NCI-H1092 (cell line): ENCODE results near the gene ACSM5.
"Not testable (repeated sequence)": the region's sequence is repeated elsewhere in the genome, so short reads cannot be mapped to it uniquely, and the experiment has no call there.

Source experiments
- DNase-seq: peaks from one replicate; lab custom pipeline; 2025; lab: John Stamatoyannopoulos, UW

Gene ACSM5

DNA sequence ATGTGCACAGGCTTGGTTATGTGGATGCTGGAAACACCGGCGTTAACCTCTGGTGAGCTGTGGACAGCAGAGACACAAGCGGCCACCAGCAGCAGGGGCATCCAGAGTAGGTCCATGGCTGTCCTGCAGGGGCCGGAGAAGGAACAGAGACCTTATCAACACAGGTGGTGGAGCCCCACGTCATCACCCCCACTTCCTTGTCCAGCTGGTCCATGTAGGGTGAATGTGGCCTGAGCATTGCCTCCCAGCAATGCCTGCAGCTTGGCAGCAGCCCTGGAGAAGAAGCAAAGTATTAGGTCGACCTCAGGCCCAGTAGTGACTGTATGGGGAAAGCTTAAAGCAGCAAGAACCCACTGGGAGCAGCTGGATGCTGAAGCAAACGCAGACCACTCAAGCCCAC is 10.1 kb upstream of the ACSM5 start:
- DNase-seq: no peak

DNA sequence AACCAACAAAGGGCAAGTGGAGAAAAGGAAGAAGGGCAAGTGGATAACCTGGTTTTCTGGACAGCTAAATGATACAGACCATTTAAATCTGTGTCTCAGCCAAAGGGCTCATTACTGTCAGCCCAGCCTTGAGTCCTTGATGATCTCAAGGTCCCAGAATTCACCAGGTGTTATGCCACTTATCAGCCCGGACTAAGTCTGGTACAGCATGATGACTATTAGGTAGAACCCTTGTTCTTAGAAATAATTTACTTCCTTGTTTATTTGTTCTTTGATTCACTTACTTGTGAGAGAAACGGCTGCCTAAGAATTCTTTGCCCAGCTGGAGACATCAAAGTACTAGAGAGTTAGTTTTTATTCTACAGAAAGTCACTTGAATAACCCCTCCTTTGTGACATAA is 8.3 kb upstream of the ACSM5 start:
- DNase-seq: no peak

DNA sequence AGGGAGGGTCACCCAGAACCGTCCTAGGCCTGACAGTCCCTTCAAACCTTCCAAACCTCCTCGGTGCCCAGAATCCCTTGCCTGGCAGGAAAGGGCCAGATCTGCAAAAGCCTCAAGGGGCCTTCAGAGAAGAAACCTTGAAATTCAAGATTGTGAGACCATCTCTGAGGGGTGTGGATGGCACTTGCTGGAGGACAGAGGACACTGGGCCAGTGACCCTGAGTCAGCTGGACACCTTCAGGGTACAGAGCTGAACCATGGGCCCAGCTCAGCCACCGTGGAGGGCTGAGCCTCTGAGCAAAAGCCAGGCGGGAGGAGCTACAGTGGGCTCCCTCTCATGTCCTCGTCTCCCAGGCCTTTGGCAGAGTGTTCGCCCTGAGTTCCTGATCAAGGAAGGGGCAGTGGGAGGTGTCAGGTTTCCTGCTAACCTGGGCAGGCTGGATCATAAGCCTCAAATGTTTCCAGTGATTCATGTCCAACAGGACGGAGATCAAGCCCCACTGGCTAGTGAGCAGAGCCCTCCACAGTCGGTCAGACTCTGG is 7.8 kb upstream of the ACSM5 start:
- no peak for DNase-seq

DNA sequence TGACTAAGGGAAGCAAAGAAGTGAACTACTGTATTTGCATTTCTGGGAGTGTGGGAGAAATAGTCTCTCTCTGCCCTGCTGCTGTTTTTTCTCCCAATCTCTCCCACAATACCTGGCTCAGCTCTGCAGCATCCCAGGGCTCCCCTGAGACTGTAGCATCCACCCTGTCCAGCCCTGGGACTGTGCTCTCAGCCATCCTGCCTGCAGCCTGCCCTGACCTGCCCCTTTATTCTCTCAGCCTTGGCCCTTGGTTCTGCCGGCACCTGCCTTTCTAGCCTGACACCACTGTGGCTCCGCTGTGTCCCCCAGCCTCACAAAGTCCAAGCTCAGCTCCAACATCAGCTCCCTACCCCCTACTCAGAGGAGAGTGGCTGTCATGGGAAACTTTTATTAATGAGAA is 6.7 kb upstream of the ACSM5 start:
- no peak for DNase-seq

DNA sequence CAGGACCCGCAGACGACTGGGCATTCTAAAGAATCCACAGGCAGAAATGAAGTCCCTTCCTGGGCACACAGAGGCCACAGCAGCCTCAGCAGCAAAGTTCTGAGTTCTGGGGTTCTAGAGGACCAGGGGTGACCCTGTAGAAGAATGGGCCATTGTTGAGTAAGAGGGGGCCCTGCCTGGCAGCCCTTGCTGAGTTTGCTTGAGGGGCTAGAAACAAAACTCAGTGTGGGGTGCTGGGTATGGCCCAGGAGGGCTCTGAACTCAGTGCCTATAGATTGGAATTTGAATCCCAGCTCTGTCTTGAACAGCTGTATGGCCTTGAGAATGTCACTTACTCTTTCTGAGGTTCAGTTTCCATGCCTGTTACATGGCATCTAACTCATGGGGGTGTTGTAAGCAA is 4.7 kb upstream of the ACSM5 start, which contains the start of gene PDILT:
PDILT (minus strand) TSS at position 101 of the 400 bp plus-strand sequence. CDS start 5,437 bp downstream, outside the sequence.
- no peak for DNase-seq

DNA sequence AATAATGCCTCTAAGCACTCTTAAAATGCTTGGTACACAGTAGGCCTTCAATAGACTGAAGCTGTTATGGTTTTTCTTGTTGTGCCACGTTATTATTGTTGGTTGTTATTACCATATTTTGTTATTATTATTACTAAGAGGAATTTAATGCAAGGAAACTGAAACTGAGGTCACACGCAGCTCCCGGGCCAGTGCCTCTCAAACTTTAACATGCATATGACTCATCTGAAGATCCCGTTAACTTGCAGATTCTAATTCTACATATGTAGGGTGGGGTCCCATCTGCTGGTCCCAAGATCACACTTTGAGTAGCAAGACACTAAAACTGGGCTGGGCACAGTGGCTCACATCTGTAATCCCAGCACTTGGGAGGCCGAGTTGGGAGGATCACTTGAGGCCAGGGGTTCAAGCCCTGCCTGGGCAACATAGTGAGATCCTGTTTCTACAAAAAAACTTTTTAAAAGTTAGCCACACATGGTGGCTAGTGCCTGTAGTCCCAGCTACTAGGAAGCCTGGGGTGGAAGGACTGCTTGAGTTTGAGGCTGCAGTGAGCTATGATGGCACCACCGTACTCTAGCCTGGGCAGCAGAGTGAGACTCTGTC is 888 bp downstream of the ACSM5 start:
- DNase-seq: no peak

DNA sequence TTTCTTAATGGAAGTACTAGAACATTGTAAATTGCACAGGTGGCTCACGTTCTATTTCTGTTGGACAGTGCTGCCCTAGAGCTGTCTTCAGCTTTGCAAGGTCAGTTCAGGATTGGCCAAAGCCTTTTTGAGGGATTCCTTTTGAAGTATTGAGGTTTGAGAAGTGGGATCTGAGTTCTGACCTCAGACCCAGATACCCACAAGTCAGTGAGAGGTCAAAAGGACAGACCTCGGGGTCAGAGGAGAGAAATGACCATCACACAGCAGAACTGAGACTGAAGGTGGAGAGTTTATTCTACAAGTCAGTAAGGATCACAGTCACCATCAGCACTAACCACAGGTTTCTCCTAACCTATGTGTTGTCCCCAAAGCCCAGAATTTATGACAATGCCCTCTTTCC is 1.7 kb downstream of the ACSM5 start:
- no peak for DNase-seq

DNA sequence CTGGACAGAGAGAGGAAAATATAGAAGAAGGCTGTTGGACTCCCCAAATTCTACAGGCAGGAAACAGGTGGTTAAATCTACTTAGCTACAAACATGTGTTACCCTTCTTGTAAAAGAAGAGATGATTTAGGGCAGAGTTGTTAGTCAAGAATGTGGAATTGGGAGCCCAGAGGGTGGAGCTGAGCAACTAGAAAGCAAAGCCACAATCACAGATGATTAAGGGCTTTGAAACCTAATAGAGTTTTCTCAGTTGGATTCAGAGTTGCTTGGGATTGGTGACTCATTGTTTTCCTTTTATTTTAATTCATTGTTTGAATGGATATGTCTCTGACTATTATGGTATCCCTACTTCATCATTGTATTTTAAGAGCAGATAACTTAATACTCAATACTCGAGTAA is 6.2 kb downstream of the ACSM5 start:
- DNase-seq: no peak

DNA sequence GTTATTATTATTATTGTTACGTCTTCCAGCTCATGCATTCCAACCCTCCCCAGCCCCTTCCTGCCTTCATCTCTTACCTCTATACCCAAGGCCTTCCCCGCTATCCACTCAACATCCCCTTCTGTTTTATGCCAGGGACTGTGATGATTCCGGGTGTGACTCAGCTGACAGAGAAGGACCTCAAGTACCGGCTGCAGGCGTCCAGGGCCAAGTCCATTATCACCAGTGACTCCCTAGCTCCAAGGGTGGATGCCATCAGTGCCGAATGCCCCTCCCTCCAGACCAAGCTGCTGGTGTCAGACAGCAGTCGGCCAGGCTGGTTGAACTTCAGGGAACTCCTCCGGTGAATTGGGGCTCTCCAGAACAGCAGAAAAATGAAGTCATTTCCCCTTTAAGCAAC is 9.8 kb downstream of the ACSM5 start:
- DNase-seq: not testable (repeated sequence)

DNA sequence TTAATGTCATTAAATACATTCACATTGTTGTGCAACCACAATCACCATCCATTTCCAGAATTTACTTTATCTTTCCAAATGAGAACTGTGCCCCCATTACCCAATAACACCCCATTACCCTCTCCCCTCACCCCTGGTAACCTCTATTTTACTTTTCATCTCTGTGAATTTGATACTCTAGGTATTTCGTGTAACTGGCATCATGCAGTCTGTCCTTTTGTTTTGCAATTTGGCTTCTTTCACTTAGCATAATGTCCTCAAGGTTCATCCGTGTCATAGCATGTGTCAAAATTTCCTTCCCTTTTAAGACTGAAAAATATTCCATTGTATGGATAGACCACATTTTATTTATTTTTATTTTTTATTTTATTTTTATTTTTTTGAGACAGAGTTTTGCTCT is 12.4 kb downstream of the ACSM5 start:
- DNase-seq: not testable (repeated sequence)

DNA sequence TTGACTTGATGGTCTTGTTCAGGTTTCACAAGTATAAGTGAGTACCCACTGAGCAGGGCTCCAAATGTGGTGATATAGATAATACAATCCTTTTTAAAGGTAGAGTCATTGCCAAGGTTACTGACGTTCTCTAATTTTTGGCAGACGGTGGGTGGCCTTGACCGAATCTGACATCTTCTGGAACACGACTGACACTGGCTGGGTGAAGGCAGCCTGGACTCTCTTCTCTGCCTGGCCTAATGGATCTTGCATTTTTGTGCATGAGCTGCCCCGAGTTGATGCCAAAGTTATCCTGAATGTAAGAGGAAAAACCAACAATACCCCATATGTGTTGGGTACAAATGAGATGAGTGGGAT is 14.4 kb downstream of the ACSM5 start:
- not testable (repeated sequence) for DNase-seq

DNA sequence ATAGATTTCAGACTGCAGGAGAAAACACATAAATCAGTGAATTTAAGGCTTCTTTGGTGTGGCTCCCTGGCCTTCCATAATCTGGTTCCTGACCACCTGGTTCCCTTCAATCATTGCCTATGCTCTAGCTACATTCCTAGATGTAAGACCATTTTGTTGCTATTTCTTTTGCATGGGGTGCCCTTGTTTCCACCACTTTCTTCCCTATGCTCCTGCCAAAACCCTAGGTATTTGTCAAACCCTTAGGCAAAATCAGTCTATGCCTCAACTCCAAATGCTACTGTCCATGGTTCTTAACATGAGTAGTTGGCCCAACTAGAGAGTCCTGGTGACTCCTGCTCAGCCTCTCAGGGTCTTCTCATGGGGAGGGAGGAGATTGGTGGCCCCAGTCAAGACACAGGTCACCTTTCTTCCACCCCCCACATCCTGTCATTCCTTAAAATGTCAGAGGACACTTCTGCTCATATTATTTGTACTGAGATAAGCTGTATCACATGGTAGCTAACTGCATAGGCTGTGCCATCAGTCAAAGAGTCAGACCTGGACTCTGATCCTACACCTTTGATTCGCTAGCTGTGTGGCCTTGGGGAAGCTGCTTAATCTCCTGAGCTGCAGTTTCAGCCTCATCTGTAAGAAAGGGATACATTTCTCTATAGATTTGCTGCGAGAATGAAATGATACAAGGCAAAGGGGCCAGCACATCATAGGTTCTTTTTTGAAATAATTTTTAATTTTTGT is 15.0 kb downstream of the ACSM5 start:
- DNase-seq: no peak

DNA sequence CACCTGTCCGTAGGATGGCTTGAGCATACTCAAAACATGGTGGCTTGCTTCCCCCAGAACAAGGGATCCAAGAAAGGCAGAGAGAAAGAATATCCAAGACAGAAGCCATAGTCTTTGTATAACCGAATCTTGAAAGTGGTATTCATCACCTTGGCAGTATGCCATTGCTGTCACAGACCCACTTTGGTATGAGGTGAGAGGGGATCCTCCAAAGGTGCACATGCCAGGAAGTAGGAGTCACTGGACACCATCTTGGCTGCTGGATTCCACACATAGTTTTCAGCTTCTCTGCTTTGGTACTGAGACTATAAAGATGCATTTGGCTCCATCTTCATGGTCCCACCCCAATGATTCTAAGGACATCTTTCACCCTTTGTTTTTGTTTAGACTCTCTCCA is 18.1 kb downstream of the ACSM5 start:
- not testable (repeated sequence) for DNase-seq

DNA sequence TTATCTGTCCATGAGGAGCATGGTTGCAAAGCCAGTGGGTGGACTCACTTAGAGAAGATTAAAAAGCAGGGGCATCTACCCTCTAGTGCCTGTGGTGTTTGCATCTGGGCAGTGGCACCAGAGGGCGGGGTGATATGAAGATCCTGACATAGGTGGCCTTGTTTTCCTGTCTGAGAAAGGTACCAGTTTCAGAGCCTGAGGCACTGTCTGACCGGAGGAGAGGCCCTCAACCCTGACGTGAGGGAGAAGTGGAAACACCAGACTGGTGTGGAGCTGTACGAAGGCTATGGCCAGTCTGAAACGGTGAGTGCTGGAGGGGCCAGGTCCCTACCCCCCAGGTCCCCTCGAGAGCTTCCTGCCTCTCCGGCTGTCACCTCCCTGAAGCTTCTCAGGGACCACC is 20.2 kb downstream of the ACSM5 start:
- not testable (repeated sequence) for DNase-seq

DNA sequence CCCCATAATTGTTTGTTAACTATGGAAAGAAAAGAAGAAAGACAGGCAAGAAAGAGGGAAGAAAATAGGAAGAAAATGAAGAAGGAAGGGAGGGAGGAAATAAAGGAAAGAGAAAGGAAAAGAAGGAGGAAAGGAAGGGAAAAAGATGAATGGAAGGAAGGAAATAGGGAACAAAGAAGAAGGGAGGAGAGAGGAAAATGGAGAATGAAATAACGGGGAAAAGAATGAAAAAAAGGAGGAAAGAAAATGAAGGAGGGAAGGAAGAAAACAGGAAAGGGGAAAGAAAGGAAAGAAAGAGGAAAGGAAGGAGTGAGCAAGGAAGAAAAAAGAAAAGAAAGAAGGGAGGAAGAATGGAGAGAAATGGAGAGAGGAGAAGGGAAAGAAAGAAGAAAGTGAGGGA is 21.1 kb downstream of the ACSM5 start:
- DNase-seq: not testable (repeated sequence)

DNA sequence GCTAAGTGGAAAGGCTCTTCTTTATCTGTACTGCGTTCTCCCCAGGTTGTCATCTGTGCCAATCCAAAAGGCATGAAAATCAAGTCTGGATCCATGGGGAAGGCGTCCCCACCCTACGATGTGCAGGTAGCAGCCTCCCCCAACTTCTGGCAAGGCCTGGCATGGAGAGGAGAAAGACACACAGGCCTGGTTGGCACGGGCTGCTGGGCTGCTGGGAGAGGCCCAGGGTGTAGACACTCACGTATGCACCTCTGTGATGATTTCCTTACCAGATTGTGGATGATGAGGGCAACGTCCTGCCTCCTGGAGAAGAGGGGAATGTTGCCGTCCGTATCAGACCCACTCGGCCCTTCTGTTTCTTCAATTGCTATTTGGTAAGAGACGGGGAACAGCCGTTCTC is 21.6 kb downstream of the ACSM5 start:
- DNase-seq: no peak

DNA sequence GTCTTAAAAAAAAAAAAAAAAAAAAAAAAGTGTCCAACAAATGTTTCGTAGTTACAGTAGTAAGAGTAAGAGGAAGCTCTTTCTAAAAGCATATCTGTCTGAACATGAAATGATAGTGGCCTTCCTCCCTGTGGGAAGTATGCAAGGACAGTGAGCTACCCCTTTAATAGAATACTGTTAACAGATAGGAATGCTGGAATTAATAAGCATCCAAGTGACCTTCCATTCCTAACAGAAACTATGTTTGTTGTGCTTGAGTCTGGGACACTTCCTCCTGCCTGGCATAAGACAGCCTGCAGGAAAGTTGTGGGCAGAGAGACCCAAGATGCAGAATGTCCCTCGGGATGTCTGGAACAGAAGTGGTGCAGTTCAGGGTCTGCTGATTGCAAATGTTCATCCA is 29.6 kb downstream of the ACSM5 start:
- DNase-seq: not testable (repeated sequence)

DNA sequence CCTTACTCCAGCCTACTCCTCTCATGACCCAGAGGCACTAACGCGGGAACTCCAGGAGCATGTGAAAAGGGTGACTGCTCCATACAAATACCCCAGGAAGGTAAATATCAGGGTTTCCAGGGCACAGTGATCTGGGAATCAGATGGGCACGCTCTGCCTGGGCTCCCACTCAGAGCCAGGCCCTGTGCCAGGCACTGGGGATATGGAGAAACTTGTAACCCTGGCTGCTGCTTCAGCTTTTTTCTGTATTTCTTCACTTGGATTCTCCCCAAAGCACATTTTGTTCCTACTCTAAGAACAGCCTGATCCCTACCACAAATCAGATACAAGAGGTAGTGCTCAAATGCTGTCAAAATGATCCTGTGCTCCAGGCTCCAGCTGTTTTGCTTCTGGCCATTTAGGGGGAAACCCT is 30.5 kb downstream of the ACSM5 start:
- DNase-seq: not testable (repeated sequence)

DNA sequence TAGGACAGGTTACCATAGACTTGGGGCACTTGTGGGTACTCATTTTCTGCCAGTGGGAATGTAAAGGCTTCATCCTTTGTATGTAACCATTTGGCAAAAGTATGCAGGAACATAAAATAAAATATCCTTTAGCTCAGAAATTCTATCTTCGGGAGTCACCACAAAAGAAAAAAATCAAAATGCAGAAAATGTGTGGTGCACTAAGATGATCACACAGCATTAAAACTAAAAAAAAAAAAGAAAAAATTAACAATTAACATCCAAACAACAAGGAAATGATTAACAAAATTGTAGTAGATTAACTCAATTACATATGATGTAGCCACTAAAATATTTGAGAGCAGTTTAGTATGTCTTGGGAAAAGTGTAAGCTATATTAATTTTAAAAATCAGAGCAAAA is 31.4 kb downstream of the ACSM5 start:
- not testable (repeated sequence) for DNase-seq

DNA sequence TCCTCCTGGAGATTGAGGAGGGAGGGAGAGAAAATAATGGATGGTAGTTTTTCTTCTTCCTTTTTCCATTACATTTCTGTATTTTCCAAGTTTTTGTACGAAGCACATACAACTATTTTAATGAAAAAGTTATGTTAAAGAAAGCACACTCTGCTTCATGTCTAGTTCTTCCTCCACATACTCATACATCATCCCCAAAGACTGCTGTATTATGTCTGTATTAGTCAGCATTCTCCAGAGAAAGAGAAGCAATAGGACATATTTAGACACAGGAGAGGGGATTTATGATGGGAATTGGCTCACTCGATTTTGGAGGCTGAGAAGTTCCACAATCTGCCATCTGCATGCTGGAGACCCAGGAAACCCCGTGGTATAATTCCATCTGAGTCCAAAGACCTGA is 31.9 kb downstream of the ACSM5 start:
- DNase-seq: no peak

DNA sequence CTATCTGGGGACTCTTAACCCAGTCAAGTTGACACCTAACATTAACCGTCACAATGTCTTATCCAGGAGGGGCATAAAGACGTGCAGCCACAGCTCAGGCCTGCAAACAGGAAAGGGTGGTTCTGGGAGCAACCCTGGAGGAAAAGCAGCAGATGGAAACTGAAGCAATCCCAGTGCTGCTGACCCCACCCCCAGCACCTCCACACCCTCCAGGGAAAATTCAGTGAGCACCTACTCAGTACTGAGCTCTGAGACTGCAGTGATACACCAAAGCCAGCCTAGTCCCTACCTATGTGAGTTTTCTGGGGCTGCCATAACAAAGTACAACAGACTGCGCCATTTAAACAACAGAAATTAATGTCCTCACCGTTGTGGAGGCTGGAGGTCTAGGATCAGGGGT is 32.5 kb downstream of the ACSM5 start:
- DNase-seq: not testable (repeated sequence)

DNA sequence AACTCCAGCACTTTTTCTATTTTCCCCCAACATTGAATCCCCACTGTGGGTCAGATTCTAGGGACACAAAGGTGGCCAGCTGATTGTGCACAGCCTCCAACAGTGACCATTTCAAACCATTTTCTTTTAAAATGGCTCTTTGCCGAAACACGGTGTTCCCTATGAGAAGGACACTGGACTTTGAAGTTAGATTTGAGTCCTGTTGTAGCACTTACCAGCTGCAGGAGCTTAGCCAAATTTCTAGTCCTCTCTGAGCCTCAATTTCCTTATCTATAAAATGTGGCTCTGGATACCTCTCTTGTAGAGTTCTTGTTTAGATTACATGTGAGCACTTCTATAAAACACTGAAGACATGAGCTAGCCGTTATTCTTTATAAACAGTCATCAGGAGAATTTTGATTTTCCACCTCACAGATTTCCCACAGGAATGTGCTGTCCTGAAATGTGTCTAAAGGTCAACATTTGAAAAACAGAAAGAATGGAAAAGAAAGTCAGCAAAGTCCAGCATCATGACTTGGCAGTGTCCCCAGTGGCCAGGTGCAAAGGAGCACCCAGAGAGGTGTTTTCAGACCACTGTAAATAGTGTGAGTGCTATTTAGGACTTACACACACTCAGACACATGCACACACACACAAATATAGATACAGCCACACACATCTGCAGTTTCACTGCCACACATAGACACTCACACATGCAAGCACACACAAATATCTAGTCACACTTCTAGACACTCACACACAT is 37.5 kb downstream of the ACSM5 start:
- not testable (repeated sequence) for DNase-seq

DNA sequence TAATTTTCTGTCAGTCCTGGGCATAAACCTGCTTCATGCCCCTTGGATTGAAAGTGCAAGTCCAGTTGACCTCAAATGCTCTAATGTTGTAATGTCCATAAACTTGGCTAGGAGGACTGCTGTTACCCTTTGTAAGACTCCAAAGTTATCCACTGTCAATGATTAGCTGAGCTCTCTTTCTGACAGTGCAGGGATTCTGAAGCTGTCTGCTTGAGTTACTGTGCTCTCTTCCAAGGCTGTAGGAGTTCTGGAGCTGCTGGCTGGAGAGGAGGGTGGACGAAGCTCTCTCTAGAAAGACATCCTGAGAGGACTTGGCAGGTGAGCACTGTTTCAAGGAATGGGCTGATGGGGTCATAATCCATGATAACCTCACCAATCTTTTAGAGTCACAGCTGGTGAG is 42.0 kb downstream of the ACSM5 start, which contains the start of gene ACSM2A:
ACSM2A (plus strand) TSS at position 158 of the 400 bp plus-strand sequence. CDS start 8,594 bp downstream, outside the sequence.
- not testable (repeated sequence) for DNase-seq
